Lower leg skin (tissue), 4 donors: ENCODE measurements around the gene DDX60. TPM values are rescaled to one million over a fixed set of nuclear protein-coding genes. Genes with fewer than 3 reads are reported as not detected.
"Not testable (repeated sequence)": the region's sequence is repeated elsewhere in the genome, so short reads cannot be mapped to it uniquely, and the experiment has no call there.

Experiments used
- DNase-seq, 2 donors: peaks; one replicate each; pipeline ENCODE4 v3.0.0-alpha.2; 2019; ENCODE audit warnings: low spot score in 2 of 2
- H3K4me3 ChIP-seq: fragments of 200-600 bp; sonication (generic); 2 replicates; pipeline ENCODE4 v1.5.1; 2017; ENCODE audit warnings: mild to moderate bottlenecking, low read depth; ENCODE audit not compliant: poor library complexity, severe bottlenecking
- CTCF ChIP-seq, 3 donors: fragments of 450-650 bp; IDR thresholded peaks; one replicate each; pipeline ENCODE4 v1.5.1; 2016; ENCODE audit warnings: antibody characterized with exemption in 3 of 3, mild to moderate bottlenecking in 3 of 3, moderate library complexity in 2 of 3
- POLR2A ChIP-seq, 2 donors: fragments of 450-650 bp; IDR thresholded peaks; one replicate each; pipeline ENCODE4 v1.6.1; 2016 to 2017; ENCODE audit warnings: antibody characterized with exemption in 2 of 2, mild to moderate bottlenecking in 1 of 2, moderate library complexity in 1 of 2
- WGBS, 2 donors: methylation state at CpG; one replicate each; pipeline ENCODE4 v1.1.5; 2018; 5-methylcytosine and 5-hydroxymethylcytosine counted together
- intact Hi-C: fragments of 100-400 bp; cut with DNase I; formaldehyde crosslinking; loops from one replicate; pipeline ENCODE4 v1.15.0; 2023; ENCODE audit warnings: low total_unique reads
- total RNA-seq, 4 donors: library from RNA; depleted of rRNA; stranded (reverse); fragments of >200 nt; gene quantifications; one replicate each; pipeline ENCODE4 v1.1.0, GENCODE V29; 2016

The DDX60 gene
- total RNA-seq, 4 donors from 2014 or later: 6.6 to 23.8 (median 10.9) TPM

GRCh38 chr4:168221301-168221700, 97.3 kb downstream of the DDX60 start:
- 11 to 17% methylated on average over 2 of the region's 2 CpGs for WGBS, 2 donors
- DNase-seq: no peak
- no peak overlapping the region for H3K4me3 ChIP-seq
- no peak for TF ChIP-seq POLR2A (IDR thresholded peaks at IDR 0.05)
- TF ChIP-seq CTCF (IDR thresholded peaks at IDR 0.05): no peak
- intact Hi-C loops: no loop called here

- no peak overlapping the region for H3K4me3 ChIP-seq
- intact Hi-C loops: no loop called here
These were observed 97.7 kb downstream of the DDX60 start for GRCh38 chr4:168220893-168221292.

GRCh38 chr4:168218645-168219044, 99.9 kb downstream of the DDX60 start:
- intact Hi-C loops: no loop called here

More at GRCh38 chr4:168220893-168221292, 97.7 kb downstream of the DDX60 start:
- no peak for DNase-seq
- TF ChIP-seq CTCF (IDR thresholded peaks at IDR 0.05) (no peak), POLR2A (IDR thresholded peaks at IDR 0.05) (no peak)

GRCh38 chr4:168213511-168213910, 105.0 kb downstream of the DDX60 start:
- intact Hi-C loops, H3K4me3 ChIP-seq: not testable (repeated sequence)

More at GRCh38 chr4:168218645-168219044, 99.9 kb downstream of the DDX60 start:
- no peak for DNase-seq
- 93 to 96% methylated on average over 1 of the region's 1 CpG for WGBS, 2 donors
- no peak for TF ChIP-seq CTCF (IDR thresholded peaks at IDR 0.05)
- no peak for TF ChIP-seq POLR2A (IDR thresholded peaks at IDR 0.05)
- H3K4me3 ChIP-seq: no peak overlapping the region

GRCh38 chr4:168212656-168213055, 105.9 kb downstream of the DDX60 start:
- intact Hi-C loops: no loop called here
- no peak for DNase-seq
- 82 to 90% methylated on average over 3 of the region's 3 CpGs for WGBS, 2 donors

More at GRCh38 chr4:168213511-168213910, 105.0 kb downstream of the DDX60 start:
- DNase-seq: not testable (repeated sequence)

GRCh38 chr4:168208957-168209614, 109.5 kb downstream of the DDX60 start:
- TF ChIP-seq CTCF (IDR thresholded peaks at IDR 0.05): no peak
- TF ChIP-seq POLR2A (IDR thresholded peaks at IDR 0.05): no peak
- DNase-seq: no peak
- no peak overlapping the region for H3K4me3 ChIP-seq
- intact Hi-C loops: no loop called here
- 92 to 94% methylated on average over 3 of the region's 3 CpGs for WGBS, 2 donors

More at GRCh38 chr4:168212656-168213055, 105.9 kb downstream of the DDX60 start:
- H3K4me3 ChIP-seq: no peak overlapping the region
- TF ChIP-seq CTCF (IDR thresholded peaks at IDR 0.05) (no peak), POLR2A (IDR thresholded peaks at IDR 0.05) (no peak)
